ENCODE data around the gene PTBP1. TPM values are rescaled to one million over a fixed set of nuclear protein-coding genes. Genes with fewer than 3 reads are reported as not detected.

PTBP1 gene
- total and polyA plus RNA-seq, 7 experiments from 2014 or later: 113 to 524 (median 322) TPM

- no peak overlapping the region for H3K4me3 ChIP-seq (ENCODE audit: low read length)
- H3K27me3 ChIP-seq (ENCODE audit: control insufficient read depth in 2 of 2, insufficient read depth in 2 of 2, low read length in 2 of 2): no peaks in the 10 kb centered on the region
- ATAC-seq (no peak), DNase-seq (no peak)
- H3K9me3 ChIP-seq (ENCODE audit: control insufficient read depth in 2 of 3, low read length in 3 of 3): no peaks in the 10 kb centered on the region
- Mint-ChIP-seq H3K4me1 (no peaks in the 10 kb centered on the region), H3K27me3 (peaks cover 0 to 4% (median 0%) of the 10 kb centered on the region in 5 donors), H3K9me3 (peaks cover 0 to 2% (median 0%) of the 10 kb centered on the region in 11 donors), H3K4me3 (no peak overlapping the region), H3K27ac (no peak overlapping the region), H3K36me3 (no peaks in the 10 kb centered on the region)
- intact Hi-C loops (cut with micrococcal nuclease): no loop called here
- CTCF ChIA-PET: no interaction called here
- H3K36me3 ChIP-seq (ENCODE audit: control insufficient read depth in 2 of 3, insufficient read depth in 3 of 3, low read length in 3 of 3): no peaks in the 10 kb centered on the region
- POLR2A ChIA-PET: no interaction called here
- H3K4me1 ChIP-seq (ENCODE audit: control insufficient read depth in 2 of 2, insufficient read depth in 2 of 2, low read length in 2 of 2): no peaks in the 10 kb centered on the region
- no peak overlapping the region for H3K27ac ChIP-seq (ENCODE audit: low read depth, low read length)
Observed at GRCh38 chr19:781800-782184, 15.5 kb upstream of the PTBP1 start.

- ChIA-PET CTCF (no interaction called here), POLR2A (no interaction called here)
- DNase-seq: no peak
- H3K27ac Mint-ChIP-seq: no peak overlapping the region
- peaks cover 0 to 2% (median 0%) of the 10 kb centered on the region in 11 donors for H3K9me3 Mint-ChIP-seq
- Histone ChIP-seq H3K27me3 (ENCODE audit: control insufficient read depth in 2 of 2, insufficient read depth in 2 of 2, low read length in 2 of 2) (no peaks in the 10 kb centered on the region), H3K27ac (ENCODE audit: low read depth, low read length) (no peak overlapping the region), H3K4me1 (ENCODE audit: control insufficient read depth in 2 of 2, insufficient read depth in 2 of 2, low read length in 2 of 2) (no peaks in the 10 kb centered on the region), H3K4me3 (ENCODE audit: low read length) (no peak overlapping the region), H3K36me3 (ENCODE audit: control insufficient read depth in 2 of 3, insufficient read depth in 3 of 3, low read length in 3 of 3) (no peaks in the 10 kb centered on the region), H3K9me3 (ENCODE audit: control insufficient read depth in 2 of 3, low read length in 3 of 3) (no peaks in the 10 kb centered on the region)
- ATAC-seq: no peak
- no peak overlapping the region for H3K4me3 Mint-ChIP-seq
- H3K36me3 Mint-ChIP-seq: no peaks in the 10 kb centered on the region
- peaks cover 0 to 4% (median 0%) of the 10 kb centered on the region in 5 donors for H3K27me3 Mint-ChIP-seq
- intact Hi-C loops (cut with micrococcal nuclease): no loop called here
- H3K4me1 Mint-ChIP-seq: no peaks in the 10 kb centered on the region
Observed at GRCh38 chr19:782185-782877, 14.9 kb upstream of the PTBP1 start.

GRCh38 chr19:782878-783668 is 14.2 kb upstream of the PTBP1 start:
- ATAC-seq (no peak), DNase-seq (no peak)
- H3K9me3 ChIP-seq (ENCODE audit: control insufficient read depth in 2 of 3, low read length in 3 of 3): no peaks in the 10 kb centered on the region
- Mint-ChIP-seq H3K9me3 (peaks cover 0 to 2% (median 0%) of the 10 kb centered on the region in 11 donors), H3K4me1 (no peaks in the 10 kb centered on the region), H3K27ac (no peak overlapping the region), H3K4me3 (no peak overlapping the region), H3K27me3 (peaks cover 0 to 4% (median 0%) of the 10 kb centered on the region in 5 donors), H3K36me3 (no peaks in the 10 kb centered on the region)
- no peaks in the 10 kb centered on the region for H3K36me3 ChIP-seq (ENCODE audit: control insufficient read depth in 2 of 3, insufficient read depth in 3 of 3, low read length in 3 of 3)
- H3K27me3 ChIP-seq (ENCODE audit: control insufficient read depth in 2 of 2, insufficient read depth in 2 of 2, low read length in 2 of 2): no peaks in the 10 kb centered on the region
- H3K4me3 ChIP-seq (ENCODE audit: low read length): no peak overlapping the region
- no peak overlapping the region for H3K27ac ChIP-seq (ENCODE audit: low read depth, low read length)
- ChIA-PET POLR2A (no interaction called here), CTCF (no interaction called here)
- intact Hi-C loops (cut with micrococcal nuclease): no loop called here
- no peaks in the 10 kb centered on the region for H3K4me1 ChIP-seq (ENCODE audit: control insufficient read depth in 2 of 2, insufficient read depth in 2 of 2, low read length in 2 of 2)

GRCh38 chr19:784541-784940 is 12.7 kb upstream of the PTBP1 start:
- H3K27ac Mint-ChIP-seq: no peak overlapping the region
- Histone ChIP-seq H3K36me3 (ENCODE audit: control insufficient read depth in 2 of 3, insufficient read depth in 3 of 3, low read length in 3 of 3) (no peaks in the 10 kb centered on the region), H3K4me1 (ENCODE audit: control insufficient read depth in 2 of 2, insufficient read depth in 2 of 2, low read length in 2 of 2) (no peaks in the 10 kb centered on the region), H3K9me3 (ENCODE audit: control insufficient read depth in 2 of 3, low read length in 3 of 3) (no peaks in the 10 kb centered on the region), H3K27ac (ENCODE audit: low read depth, low read length) (no peak overlapping the region), H3K27me3 (ENCODE audit: control insufficient read depth in 2 of 2, insufficient read depth in 2 of 2, low read length in 2 of 2) (no peaks in the 10 kb centered on the region), H3K4me3 (ENCODE audit: low read length) (no peak overlapping the region)
- CTCF ChIA-PET: interaction anchor here (0.6 kb wide), 3 partner anchors 79 to 273 kb away, joined by 3 to 4 read pairs (median 3); no protein-coding TSS in a partner anchor
- peaks cover 0 to 7% (median 0%) of the 10 kb centered on the region in 7 donors for H3K4me1 Mint-ChIP-seq
- DNase-seq (no peak), ATAC-seq (no peak)
- H3K4me3 Mint-ChIP-seq: no peak overlapping the region
- H3K9me3 Mint-ChIP-seq: no peaks in the 10 kb centered on the region
- POLR2A ChIA-PET: interaction anchor here (0.5 kb wide), 1 partner anchor 58 kb away, joined by 4 read pairs; no protein-coding TSS in a partner anchor
- H3K36me3 Mint-ChIP-seq: no peaks in the 10 kb centered on the region
- H3K27me3 Mint-ChIP-seq: peaks cover 0 to 7% (median 0%) of the 10 kb centered on the region in 5 donors
- intact Hi-C loops (cut with micrococcal nuclease): no loop called here

- Mint-ChIP-seq H3K27me3 (peaks cover 0 to 11% (median 0%) of the 10 kb centered on the region in 5 donors), H3K36me3 (no peaks in the 10 kb centered on the region), H3K4me1 (peaks cover 0 to 7% (median 0%) of the 10 kb centered on the region in 7 donors), H3K4me3 (no peak overlapping the region), H3K27ac (no peak overlapping the region), H3K9me3 (no peaks in the 10 kb centered on the region)
- Histone ChIP-seq H3K4me3 (ENCODE audit: low read length) (no peak overlapping the region), H3K36me3 (ENCODE audit: control insufficient read depth in 2 of 3, insufficient read depth in 3 of 3, low read length in 3 of 3) (no peaks in the 10 kb centered on the region), H3K27ac (ENCODE audit: low read depth, low read length) (no peak overlapping the region), H3K27me3 (ENCODE audit: control insufficient read depth in 2 of 2, insufficient read depth in 2 of 2, low read length in 2 of 2) (no peaks in the 10 kb centered on the region), H3K9me3 (ENCODE audit: control insufficient read depth in 2 of 3, low read length in 3 of 3) (no peaks in the 10 kb centered on the region), H3K4me1 (ENCODE audit: control insufficient read depth in 2 of 2, insufficient read depth in 2 of 2, low read length in 2 of 2) (no peaks in the 10 kb centered on the region)
- ATAC-seq (no peak), DNase-seq (no peak)
- CTCF ChIA-PET: no interaction called here
- POLR2A ChIA-PET: interaction anchor here (0.7 kb wide), 1 partner anchor 14 kb away, joined by 3 read pairs; no protein-coding TSS in a partner anchor
- intact Hi-C loops (cut with micrococcal nuclease): no loop called here
Observed at GRCh38 chr19:787536-787935, 9.7 kb upstream of the PTBP1 start.

- DNase-seq: no peak
- intact Hi-C loops (cut with micrococcal nuclease): no loop called here
- H3K27ac Mint-ChIP-seq: peak overlapping the region in 2 of 9 donors; percentile 58 to 92
- Histone ChIP-seq H3K4me3 (ENCODE audit: low read length) (no peak overlapping the region), H3K27me3 (ENCODE audit: control insufficient read depth in 2 of 2, insufficient read depth in 2 of 2, low read length in 2 of 2) (no peaks in the 10 kb centered on the region), H3K4me1 (ENCODE audit: control insufficient read depth in 2 of 2, insufficient read depth in 2 of 2, low read length in 2 of 2) (no peaks in the 10 kb centered on the region), H3K36me3 (ENCODE audit: control insufficient read depth in 2 of 3, insufficient read depth in 3 of 3, low read length in 3 of 3) (no peaks in the 10 kb centered on the region), H3K9me3 (ENCODE audit: control insufficient read depth in 2 of 3, low read length in 3 of 3) (no peaks in the 10 kb centered on the region), H3K27ac (ENCODE audit: low read depth, low read length) (no peak overlapping the region)
- H3K36me3 Mint-ChIP-seq: no peaks in the 10 kb centered on the region
- H3K27me3 Mint-ChIP-seq: peaks cover 0 to 11% (median 0%) of the 10 kb centered on the region in 5 donors
- ChIA-PET CTCF (no interaction called here), POLR2A (no interaction called here)
- H3K9me3 Mint-ChIP-seq: no peaks in the 10 kb centered on the region
- H3K4me3 Mint-ChIP-seq: peak overlapping the region in 1 of 10 donors; percentile 25
- no peak for ATAC-seq
- H3K4me1 Mint-ChIP-seq: peaks cover 0 to 7% (median 0%) of the 10 kb centered on the region in 7 donors
Observed at GRCh38 chr19:788686-788982, 8.6 kb upstream of the PTBP1 start.
